C4-2B (cell line): ENCODE data around the gene PGA3.
"Not testable (repeated sequence)": the region's sequence is repeated elsewhere in the genome, so short reads cannot be mapped to it uniquely, and the experiment has no call there.

Experiments
- H3K27ac ChIP-seq: fragments of 450-650 bp; 2 replicates; pipeline ENCODE4 v1.5.1; 2017
- ZFX ChIP-seq: fragments of 450-650 bp; IDR thresholded peaks from 2 replicates; pipeline ENCODE4 v1.6.1; 2017
- TF ChIP-seq, protein P1 (sequence below): fragments of 450-650 bp; conservative IDR thresholded peaks from 2 replicates; pipeline ENCODE4 v1.5.1; 2017; ENCODE audit warnings: mild to moderate bottlenecking

Gene PGA3

DNA sequence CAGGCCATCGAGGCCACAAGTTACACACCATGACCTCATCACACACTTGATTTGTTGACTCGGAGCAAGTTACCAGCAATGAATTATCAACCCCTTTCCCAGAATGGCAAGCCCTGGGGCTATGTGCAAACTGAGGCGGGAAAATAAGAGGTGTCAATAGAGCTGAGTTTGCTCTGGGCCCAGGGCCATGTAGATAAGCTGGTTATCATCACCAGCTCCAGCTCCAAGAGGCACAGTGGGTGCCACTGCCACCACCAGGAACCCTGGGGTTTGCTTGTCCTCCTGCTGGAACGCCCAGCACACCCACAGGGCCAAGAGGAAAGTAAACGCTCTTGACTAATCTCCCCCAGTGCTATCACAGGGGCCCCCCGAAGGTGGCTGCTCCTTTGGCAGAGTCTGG, 29.0 kb upstream of the PGA3 start:
- H3K27ac ChIP-seq = no peak overlapping the region
- TF ChIP-seq, protein P1, sequence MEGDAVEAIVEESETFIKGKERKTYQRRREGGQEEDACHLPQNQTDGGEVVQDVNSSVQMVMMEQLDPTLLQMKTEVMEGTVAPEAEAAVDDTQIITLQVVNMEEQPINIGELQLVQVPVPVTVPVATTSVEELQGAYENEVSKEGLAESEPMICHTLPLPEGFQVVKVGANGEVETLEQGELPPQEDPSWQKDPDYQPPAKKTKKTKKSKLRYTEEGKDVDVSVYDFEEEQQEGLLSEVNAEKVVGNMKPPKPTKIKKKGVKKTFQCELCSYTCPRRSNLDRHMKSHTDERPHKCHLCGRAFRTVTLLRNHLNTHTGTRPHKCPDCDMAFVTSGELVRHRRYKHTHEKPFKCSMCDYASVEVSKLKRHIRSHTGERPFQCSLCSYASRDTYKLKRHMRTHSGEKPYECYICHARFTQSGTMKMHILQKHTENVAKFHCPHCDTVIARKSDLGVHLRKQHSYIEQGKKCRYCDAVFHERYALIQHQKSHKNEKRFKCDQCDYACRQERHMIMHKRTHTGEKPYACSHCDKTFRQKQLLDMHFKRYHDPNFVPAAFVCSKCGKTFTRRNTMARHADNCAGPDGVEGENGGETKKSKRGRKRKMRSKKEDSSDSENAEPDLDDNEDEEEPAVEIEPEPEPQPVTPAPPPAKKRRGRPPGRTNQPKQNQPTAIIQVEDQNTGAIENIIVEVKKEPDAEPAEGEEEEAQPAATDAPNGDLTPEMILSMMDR = no peak
- TF ChIP-seq ZFX = no peak

DNA sequence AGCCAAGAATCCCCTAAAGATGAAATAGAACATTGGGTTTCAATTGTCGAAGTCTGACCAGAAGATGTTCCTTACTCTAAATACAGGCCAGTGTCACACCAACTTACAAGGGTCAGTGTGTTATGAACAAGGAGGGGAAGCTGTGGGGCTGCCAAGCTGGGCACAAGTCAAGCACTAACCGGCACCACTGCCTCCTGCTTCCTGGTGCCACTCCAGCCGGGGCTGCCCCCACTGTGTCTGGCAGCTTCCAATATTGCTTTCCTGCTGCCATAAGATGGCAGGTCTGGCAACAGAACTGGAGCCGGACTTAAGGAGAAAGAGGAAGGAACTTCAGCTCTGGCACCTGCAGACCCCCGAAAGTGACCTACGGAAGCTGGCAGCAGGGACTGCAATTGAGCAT, 28.4 kb upstream of the PGA3 start:
- no peak overlapping the region for H3K27ac ChIP-seq
- TF ChIP-seq, protein P1 = no peak
- no peak for TF ChIP-seq ZFX

DNA sequence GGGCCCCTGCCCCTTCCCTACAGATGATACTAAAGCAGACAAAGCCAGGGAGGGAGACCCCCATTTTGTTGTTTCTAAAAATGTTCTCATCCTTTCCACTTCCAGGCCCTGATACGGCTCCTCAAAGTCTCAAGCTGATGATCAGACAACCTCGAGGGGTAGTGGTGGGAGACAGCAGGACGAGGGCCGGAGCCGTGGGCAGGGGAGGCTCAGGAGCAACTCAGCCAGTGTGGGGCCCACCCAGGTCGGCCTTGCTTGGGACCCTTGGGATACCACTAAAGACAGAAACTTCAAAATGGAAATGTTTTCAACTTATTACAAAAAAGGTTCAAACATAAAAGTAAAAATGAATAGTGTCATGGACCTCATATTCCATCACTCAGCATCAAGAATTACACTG, 26.9 kb upstream of the PGA3 start:
- no peak for TF ChIP-seq ZFX
- TF ChIP-seq, protein P1 = no peak
- H3K27ac ChIP-seq = no peak overlapping the region

DNA sequence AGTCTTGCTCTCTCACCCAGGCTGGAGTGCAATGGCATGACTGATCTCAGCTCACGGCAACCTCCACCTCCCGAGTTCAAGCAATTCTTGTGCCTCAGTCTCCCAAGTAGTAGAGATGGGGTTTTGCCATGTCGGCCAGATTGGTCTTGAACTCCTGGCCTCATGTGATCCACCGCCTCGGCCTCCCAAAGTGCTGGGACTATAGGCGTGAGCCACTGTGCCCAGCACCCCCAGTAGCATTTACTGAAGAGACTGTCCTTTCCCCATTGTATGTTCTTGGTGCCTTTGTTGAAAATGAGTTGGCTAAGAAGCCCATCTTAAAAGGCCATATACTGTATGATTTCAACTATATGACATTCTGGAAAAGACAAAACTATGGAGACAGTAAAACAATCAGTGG, 23.1 kb upstream of the PGA3 start:
- not testable (repeated sequence) for H3K27ac ChIP-seq

DNA sequence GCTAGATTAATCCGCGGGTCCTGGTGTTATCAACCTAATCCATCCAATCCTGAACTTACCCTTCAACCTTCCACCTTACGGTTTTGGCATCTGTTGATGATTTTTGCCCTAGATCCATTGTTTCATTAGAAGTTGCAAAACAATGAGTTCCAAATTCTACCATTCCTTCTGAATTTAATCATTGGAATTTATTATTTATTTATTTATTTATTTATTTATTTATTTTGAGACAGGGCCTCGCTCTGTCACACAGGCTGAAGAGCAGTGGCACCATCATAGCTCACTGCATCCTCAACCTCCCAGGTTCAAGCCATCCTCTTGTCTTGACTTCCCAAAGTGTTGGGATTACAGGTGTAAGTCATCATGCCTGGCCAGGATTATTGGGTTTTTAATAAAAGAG, 21.8 kb upstream of the PGA3 start:
- no peak for TF ChIP-seq ZFX
- TF ChIP-seq, protein P1 = no peak
- no peak overlapping the region for H3K27ac ChIP-seq

DNA sequence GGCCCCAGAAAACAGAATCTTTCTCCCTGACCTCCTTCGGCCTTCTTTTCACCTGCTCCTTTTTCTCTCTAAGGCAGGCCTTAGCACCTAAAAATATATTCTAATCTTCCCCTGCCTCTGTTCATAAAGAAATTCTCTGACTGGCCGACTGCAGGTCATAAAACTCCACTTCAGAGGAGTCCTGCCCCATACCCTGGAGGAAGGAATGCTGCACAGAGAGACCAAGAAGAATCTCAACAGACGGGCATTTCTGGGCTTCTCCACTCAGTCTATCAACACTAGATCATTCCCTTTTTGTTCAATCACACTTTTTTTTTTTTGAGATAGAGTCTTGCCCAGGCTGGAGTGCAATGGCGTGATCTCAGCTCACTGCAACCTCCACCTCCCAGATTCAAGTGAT, 19.7 kb upstream of the PGA3 start:
- TF ChIP-seq, protein P1 = no peak
- TF ChIP-seq ZFX = no peak
- no peak overlapping the region for H3K27ac ChIP-seq

DNA sequence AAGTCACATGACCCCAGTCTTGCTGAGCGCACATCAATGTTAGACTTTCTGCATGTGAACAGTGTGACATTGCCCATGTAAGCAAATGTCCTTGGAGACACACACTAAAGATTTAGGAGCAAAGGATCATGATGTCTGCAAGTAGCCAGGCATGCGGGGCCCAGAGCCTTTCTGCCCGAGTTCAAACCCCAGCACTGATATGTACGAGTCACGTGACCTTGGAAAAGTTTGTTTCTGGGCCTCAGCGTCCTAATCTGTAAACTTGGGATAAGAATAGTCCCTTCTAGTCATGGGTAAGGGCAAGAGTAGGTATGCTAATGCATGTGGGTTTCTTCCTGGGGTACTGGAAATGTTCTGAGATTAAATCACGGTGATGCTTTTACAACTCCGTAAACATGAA, 16.8 kb upstream of the PGA3 start:
- TF ChIP-seq, protein P1 = no peak
- no peak for TF ChIP-seq ZFX
- H3K27ac ChIP-seq = no peak overlapping the region

DNA sequence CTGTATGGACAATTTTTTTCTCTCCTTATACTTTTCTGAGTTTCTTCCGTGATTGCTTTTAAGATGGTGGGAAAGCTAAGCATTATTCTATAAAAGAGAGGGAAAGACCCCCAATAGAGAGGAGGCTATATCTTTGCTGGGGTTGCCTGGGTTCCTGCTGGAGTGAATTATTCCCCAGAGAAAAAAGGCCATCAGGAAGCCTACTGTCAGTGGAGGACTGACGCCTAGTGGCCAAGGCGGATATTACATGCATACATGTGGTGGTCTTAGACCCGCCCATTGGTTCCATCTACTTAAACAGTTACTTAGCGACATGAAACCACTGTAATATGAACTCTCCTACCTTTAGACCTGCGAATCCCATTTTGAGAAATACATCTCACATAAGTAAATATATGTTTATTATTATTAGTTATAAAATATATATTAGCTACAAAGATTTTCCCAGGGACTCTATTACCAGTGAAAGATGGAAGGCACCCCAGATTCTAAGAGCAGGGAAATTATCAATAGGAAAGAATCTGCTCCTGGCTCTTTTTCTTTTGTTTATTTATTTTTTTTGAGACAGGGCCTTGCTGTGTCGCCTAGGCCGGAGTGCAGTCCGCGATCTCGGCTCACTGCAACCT, 15.7 kb upstream of the PGA3 start:
- no peak overlapping the region for H3K27ac ChIP-seq
- TF ChIP-seq, protein P1 = peak; percentile 98
- no peak for TF ChIP-seq ZFX
